ENCODE data around the gene OR5H14.
"Not testable (repeated sequence)": the region's sequence is repeated elsewhere in the genome, so short reads cannot be mapped to it uniquely, and the experiment has no call there.

Gene OR5H14

DNA sequence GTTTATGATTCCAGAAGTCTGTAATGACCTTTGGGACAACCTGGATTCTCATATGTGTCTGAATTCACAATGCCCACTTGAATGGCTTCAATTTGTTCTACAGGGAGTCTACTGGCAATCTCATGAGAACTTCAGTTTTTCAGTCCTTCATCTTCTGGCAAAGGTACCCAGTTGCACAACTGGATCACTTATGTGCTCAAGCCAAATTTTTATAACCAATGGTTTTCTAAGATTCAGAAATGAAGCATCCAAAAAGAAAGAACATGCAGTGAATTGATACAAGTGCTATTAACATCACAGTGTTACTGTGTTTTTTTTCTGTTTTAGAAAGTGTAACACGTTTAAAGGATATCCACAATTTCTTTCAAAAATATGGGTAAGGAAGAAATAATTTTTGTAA is at the start of gene OR5H14:
TSS of gene OR5H14 (plus strand) at position 301 of the 400 bp plus-strand sequence. CDS start 1,907 bp downstream, outside the sequence.
- DNase-seq: no peak

DNA sequence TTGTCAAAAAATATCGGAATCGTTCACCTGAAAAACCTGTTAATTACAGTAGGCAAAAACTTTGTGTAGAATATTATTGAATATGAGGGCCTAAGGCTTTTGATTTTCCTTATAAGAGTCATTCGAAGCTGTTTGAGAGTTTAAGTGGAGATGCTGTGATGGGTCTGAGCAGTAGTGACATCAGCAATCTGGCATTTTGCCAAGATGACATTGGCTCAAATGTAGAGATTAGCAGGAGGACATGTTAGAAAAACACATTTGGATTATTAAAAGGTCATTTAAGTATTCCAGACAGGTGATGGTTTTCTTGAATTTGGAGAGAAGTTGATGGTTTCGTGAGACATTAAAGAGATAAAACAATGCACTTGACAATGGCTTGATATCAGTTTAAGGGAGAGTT is 47.4 kb upstream of the OR5H14 start:
- no peak for DNase-seq

DNA sequence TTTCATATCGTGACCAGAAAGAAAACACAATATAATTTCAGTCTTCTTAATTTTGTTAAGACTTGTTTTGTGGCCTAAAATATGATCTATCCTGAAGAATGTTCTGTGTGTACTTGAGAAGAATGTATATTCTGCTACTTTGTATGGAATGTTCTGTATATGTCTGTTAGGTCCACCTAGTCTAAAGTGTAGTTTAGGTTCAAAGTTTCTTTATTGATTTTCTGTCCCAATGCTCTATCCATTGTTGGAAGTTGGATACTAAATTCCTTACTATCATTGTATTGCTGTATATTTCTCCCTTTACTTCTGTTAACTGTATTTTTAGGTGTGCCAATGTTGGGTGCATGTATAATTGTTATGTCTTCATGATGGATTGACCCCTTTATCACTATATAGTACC is 39.1 kb upstream of the OR5H14 start:
- no peak for DNase-seq

GRCh38 chr3:98109807-98110549 is 37.3 kb upstream of the OR5H14 start:
- no peak for DNase-seq

GRCh38 chr3:98110550-98110908 is 36.8 kb upstream of the OR5H14 start:
- no peak for DNase-seq

GRCh38 chr3:98114264-98114663 is 33.0 kb upstream of the OR5H14 start:
- no peak for DNase-seq

GRCh38 chr3:98115717-98116116 is 31.6 kb upstream of the OR5H14 start:
- DNase-seq: no peak

DNA sequence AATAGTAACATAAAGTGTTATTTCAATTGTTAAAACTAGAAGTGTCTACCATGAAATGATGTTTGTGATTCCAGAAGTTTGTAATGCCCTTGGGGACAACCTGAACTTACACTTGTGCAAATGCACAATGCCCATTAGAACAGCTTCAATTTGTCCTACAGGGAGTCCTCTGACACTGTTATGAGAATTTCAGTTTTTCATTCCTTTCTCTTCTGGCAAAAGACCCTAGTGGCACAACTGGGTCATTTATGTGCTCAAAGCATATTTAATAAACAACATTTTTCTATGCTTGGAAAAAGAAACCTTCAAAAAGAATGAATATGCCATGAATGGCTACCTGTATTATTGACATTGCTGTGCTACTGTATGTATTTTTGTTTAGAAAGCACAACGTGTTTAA is 16.9 kb upstream of the OR5H14 start, which contains the start of gene OR5H1:
TSS of gene OR5H1 (plus strand) at position 301 of the 400 bp plus-strand sequence. CDS start 1,977 bp downstream, outside the sequence.
- DNase-seq: no peak

DNA sequence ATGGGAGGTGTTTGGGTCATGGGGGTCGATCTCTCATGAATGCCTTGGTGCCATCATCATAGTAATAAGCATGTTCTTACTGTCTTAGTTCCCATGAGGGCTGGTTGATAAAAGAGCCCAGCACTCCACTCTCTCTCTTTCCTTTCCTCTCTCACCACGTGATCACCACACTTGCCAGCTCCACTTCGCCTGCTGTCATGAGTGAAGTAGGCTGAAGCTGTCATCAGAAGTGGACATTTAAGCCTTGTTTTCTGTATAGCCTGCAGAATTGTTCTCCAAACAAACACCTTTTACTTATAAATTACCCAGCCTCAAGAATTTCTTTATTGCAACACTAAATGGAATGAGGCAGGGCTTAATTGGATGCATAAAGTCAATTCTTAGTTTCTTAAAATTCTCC is 10.6 kb upstream of the OR5H14 start:
- DNase-seq: no peak

- DNase-seq: not testable (repeated sequence)
These were observed 9.3 kb upstream of the OR5H14 start for GRCh38 chr3:98137826-98138557.

DNA sequence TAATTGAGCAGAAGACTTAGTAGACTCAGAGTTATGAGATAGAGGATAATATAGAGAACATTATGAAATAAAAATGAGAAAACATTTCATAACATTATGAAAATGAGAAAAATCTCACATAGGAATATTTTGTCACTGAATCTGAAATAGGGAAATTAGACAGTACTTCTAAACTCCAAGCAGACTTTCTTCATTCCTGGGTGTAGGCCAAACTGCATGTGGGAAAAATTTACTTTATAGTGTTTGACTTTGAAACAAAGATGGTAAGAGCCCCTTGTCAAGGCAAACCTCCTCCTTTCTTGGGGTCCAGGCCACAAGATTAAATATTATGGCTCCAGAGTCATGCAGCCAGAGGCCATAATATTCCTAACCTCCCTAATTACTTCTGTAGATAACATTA is 6.7 kb upstream of the OR5H14 start:
- no peak for DNase-seq

DNA sequence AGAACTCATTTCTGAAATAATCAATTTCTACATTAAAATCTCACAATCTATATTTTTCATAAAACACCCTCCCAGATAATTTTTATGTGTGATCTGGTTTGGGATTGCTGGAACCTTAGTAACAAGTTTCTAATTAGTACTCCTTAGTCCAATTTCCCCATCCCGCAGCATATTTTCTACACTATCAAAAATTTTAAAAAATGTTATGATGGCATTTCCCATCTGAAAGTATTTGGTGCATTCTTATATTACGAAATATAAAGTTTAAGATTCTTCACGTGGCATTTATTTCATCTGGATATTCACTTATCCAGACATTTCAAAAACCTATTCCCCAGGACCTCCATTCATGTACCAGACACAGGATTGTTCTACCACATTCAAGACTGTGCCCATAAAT is 1.5 kb downstream of the OR5H14 start:
- DNase-seq: no peak

DNA sequence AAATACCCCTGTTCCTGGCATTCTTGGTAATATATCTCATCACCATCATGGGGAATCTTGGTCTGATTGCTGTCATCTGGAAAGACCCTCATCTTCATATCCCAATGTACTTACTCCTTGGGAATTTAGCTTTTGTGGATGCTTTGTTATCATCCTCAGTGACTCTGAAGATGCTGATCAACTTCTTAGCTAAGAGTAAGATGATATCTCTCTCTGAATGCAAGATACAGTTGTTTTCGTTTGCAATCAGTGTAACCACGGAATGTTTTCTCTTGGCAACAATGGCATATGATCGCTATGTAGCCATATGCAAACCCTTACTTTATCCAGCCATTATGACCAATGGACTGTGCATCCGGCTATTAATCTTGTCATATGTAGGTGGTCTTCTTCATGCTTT is 2.2 kb downstream of the OR5H14 start:
- DNase-seq: not testable (repeated sequence)

- no peak for DNase-seq
These were observed 4.0 kb downstream of the OR5H14 start for GRCh38 chr3:98151241-98151640.

DNA sequence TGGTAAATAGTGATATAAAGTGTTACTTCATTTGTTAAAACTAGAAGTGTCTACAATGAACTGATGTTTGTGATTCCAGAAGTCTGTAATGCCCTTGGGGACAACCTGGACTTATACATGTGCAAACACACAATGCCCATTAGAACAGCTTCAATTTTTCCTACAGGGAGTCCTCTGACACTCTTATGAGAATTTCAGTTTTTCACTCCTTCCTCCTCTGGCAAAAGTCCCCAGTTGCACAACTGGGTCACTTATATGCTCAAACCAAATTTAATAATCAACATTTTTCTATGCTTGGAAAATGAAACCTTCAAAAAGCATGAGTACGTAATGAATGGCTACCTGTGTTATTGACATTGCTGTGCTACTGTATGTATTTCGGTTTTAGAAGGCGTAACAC is 19.1 kb downstream of the OR5H14 start, which contains the start of gene OR5H15:
TSS of gene OR5H15 (plus strand) at position 301 of the 400 bp plus-strand sequence. CDS start 2,004 bp downstream, outside the sequence.
- no peak for DNase-seq

GRCh38 chr3:98171071-98171470 is 23.8 kb downstream of the OR5H14 start:
- DNase-seq: no peak

DNA sequence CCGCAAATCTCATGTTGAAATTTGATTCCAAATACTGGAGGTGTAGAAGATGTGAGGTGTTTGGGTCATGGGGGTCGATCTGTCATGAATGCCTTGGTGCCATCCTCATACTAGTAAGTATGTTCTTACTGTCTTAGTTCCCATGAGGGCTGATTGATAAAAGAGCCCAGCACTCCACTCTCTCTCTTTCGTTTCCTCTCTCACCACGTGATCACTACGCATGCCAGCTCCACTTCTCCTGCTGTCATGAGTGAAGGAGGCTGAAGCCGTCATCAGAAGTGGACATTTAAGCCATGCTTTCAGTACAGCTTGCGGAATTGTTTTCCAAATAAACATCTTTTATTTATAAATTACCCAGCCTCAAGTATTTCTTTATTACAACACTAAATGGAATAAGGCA is 25.3 kb downstream of the OR5H14 start:
- no peak for DNase-seq

- DNase-seq: no peak
These were observed 33.1 kb downstream of the OR5H14 start for GRCh38 chr3:98180319-98180890.

GRCh38 chr3:98182196-98182595 is 34.9 kb downstream of the OR5H14 start:
- DNase-seq: no peak

GRCh38 chr3:98185180-98185579 is 37.9 kb downstream of the OR5H14 start:
- no peak for DNase-seq

DNA sequence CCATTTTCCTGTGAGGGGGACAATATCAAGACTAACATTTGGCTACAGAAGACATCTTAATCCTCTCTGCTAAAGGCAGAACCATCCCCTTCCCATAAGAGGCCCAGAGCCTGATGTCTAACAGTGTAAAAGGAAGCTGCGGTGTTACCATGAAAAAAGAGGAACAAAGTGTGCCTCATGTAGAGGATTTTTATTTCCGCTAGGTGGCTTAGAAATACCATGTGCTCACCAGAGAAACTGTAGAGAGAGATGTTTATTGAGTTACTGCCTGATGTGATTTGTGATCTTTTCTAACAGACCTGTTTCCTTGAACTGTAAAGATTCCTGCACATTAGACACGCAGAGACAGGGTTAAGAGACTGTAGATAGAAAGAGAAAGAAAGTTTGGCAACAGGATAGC is 41.3 kb downstream of the OR5H14 start:
- DNase-seq: peak; percentile 64 to 68

DNA sequence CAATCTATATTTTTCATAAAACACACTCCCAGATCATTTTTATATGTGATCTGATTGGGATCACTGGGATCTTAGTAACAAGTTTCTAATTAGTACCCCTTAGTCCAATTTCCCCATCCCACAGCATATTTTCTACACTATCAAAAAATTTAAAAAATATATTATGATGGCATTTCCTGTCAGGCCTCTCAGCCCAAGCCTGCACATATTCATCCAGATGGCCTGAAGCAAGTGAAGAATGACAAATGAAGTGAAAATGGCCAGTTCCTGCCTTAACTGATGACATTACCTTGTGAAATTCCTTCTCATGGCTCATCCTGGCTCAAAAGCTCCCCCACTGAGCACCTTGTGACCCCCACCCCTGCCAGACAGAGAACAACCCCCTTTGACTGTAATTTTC is 43.6 kb downstream of the OR5H14 start:
- not testable (repeated sequence) for DNase-seq

GRCh38 chr3:98196293-98196692 is 49.0 kb downstream of the OR5H14 start:
- not testable (repeated sequence) for DNase-seq

GRCh38 chr3:98199020-98199419 is 51.7 kb downstream of the OR5H14 start:
- no peak for DNase-seq
